ENCODE data around the gene CSF2.

Gene CSF2

DNA sequence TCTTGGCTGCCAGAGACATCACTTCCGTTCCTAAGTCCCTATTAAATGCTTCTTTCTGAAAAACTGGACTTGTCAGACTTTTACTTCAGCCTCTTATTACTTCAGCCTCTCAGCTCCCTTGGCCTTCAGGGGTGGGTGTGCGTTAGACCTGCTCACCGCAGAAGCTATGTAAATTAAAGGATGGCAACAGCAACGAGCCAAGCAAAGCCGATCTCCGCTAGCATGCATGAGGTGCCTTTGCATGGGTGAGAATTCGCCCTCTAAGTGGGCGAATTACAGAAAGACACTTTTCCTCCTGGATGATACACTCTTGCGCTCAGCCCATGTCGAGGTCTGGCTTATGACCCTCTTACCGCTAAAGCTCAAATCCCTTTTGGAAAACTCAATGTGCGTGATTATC lies 24.0 kb upstream of the CSF2 start:
- no peaks in the 10 kb centered on the region for H3K4me1 Mint-ChIP-seq
- no peaks in the 10 kb centered on the region for H3K9me3 Mint-ChIP-seq
- DNase-seq (no peak), ATAC-seq (replicated peaks) (no peak)
- no peak overlapping the region for H3K4me3 Mint-ChIP-seq
- H3K27me3 Mint-ChIP-seq: peaks cover 4 to 9% of the 10 kb centered on the region in 2 donors
- no peaks in the 10 kb centered on the region for H3K36me3 Mint-ChIP-seq
- no peak overlapping the region for H3K27ac Mint-ChIP-seq

DNA sequence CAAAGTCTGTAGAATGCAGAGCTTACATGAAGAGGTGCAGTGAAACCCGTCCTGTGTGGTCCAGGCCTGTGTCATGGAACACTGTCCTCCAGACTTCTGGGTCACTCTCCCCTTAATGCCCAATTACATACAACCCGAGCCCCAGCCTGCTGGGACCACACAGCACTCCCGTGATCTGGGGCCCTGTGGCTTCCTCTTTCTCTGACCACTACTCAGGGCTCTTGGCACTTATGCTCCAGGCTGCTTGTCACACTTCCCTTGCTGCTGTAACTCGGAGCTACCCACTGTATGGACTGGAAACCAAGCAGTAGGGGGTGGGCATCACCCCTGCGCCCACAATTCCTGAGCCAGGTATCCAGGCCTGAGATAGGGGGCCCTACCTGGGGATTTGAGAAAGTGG lies 23.5 kb upstream of the CSF2 start:
- no peaks in the 10 kb centered on the region for H3K9me3 Mint-ChIP-seq
- DNase-seq (no peak), ATAC-seq (replicated peaks) (peak; percentile 66 to 69)
- H3K27me3 Mint-ChIP-seq: peaks cover 4 to 9% of the 10 kb centered on the region in 2 donors
- H3K4me1 Mint-ChIP-seq: no peaks in the 10 kb centered on the region
- no peak overlapping the region for H3K27ac Mint-ChIP-seq
- H3K4me3 Mint-ChIP-seq: no peak overlapping the region
- H3K36me3 Mint-ChIP-seq: no peaks in the 10 kb centered on the region

DNA sequence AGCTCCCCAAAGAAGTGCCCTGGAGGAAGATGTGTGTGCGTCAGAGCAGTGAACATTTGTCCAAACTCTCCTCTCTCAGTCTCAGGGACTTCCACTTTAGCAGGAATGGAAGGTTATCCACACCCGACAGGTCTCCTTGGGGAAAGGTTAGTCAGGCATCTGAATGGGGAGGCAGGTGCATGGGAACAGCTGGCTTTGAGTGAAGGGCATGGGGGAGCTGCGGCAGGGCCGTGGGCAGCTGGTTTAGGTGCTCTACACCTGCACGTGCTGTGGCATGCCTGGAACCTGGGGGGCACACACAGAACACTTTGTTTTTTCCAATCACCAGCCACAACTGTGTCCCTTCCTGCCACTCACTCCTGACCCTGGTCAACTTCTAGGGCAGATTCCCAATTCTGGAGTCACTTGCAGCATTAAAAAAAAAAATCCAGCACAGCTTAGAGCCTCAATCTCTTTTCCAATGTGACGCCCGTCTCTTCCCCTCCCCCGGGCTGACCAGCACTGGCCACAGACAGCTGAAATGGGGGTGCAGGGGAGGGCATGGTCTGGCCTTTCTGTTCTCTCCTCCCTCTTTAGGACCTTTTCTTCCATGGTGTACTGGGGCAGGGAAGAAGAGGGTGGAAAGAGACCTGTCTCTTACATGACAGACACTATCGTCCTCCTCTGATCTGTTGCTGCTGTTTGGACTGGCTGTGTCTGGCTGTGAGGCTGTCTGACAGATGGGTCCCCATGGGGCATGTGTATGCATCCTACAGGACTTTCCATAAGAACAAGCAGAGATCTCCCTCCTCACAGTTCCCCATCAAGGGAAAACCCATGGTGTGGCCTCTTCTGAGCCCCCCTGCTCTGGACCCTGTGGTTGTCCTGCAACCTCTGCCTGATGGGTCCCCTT lies 22.7 kb upstream of the CSF2 start:
- H3K4me3 Mint-ChIP-seq: no peak overlapping the region
- DNase-seq: no peak
- H3K4me1 Mint-ChIP-seq: no peaks in the 10 kb centered on the region
- H3K27ac Mint-ChIP-seq: no peak overlapping the region
- no peaks in the 10 kb centered on the region for H3K9me3 Mint-ChIP-seq
- no peak for ATAC-seq (replicated peaks)
- H3K36me3 Mint-ChIP-seq: no peaks in the 10 kb centered on the region
- H3K27me3 Mint-ChIP-seq: peaks cover 4 to 9% of the 10 kb centered on the region in 2 donors

DNA sequence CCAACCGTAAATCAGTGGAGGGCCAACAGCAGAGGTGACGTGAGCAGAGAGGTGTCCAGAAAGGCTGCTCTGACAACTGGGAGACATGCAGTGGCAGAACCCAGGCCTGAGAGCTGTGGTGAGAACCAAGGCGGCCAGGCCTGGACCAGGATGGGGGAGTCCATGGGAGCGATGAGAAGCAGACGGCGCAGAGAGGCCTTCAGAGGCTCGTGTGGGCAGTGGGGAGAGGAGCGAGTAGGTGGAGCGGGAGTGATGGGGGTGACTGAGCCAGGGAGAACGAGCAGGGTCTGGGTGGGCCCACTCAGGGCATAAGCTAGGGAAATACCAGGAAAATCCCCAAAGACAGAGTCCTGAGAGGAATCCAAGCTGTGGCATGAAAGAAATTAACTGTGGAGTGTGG lies 21.1 kb upstream of the CSF2 start:
- no peaks in the 10 kb centered on the region for H3K9me3 Mint-ChIP-seq
- H3K36me3 Mint-ChIP-seq: no peaks in the 10 kb centered on the region
- DNase-seq: no peak
- H3K27ac Mint-ChIP-seq: no peak overlapping the region
- no peak overlapping the region for H3K4me3 Mint-ChIP-seq
- no peak for ATAC-seq (replicated peaks)
- peaks cover 9 to 10% of the 10 kb centered on the region in 2 donors for H3K27me3 Mint-ChIP-seq
- H3K4me1 Mint-ChIP-seq: no peaks in the 10 kb centered on the region

DNA sequence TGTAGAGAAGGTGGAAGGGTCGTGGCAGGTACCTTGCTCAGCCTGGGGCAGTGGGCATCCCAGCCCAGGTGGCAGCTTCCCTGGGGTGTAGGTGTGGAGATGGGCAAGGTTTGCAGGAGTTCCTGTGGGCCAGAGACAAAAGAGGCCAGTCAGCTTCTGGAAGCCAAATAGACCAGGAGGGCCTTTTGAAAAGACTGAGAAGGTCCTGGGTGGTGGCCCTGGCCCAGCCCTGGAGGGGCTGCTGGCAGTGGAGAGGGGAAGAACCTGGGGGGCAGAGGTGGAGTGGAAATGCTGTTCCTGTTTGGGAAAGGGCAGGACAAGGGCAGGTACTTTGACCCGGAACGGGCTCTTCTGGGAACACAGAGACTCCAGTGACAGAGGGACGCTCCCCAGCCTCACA lies 20.1 kb upstream of the CSF2 start:
- H3K4me3 Mint-ChIP-seq: no peak overlapping the region
- no peaks in the 10 kb centered on the region for H3K36me3 Mint-ChIP-seq
- H3K4me1 Mint-ChIP-seq: no peaks in the 10 kb centered on the region
- peaks cover 9 to 13% of the 10 kb centered on the region in 2 donors for H3K27me3 Mint-ChIP-seq
- DNase-seq: no peak
- no peak overlapping the region for H3K27ac Mint-ChIP-seq
- H3K9me3 Mint-ChIP-seq: no peaks in the 10 kb centered on the region
- no peak for ATAC-seq (replicated peaks)

DNA sequence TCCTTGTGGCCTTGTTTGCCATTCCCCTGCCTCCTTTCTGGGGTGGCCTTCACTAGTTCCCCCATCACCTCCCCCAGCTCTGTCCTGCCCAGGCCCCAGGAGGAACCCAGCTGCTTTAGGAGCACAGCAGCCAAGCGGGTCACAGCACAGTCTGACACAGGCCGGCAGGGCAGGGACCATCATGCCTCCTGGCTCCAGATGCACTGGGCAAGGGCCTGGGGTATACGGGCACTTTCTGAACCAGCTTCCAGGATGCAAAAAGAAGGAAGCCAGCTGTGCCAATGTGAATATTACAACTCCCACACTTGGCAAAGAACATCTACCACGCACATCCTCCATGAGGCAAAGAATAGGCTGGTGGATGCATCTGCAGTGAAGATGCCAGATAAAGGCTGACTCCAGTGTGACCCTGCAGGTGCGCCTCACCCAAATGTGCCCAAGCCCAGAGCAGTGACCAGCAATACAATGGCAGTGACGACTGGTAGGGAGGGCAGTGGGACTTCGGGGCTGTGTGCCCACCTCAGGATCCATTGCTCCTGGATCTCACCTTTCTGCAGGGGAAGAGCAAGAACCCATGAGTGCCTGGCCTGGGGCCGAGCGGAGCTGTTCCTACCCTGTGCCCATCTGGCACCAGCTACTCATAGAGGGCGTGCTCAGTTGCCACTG lies 19.4 kb upstream of the CSF2 start:
- DNase-seq (no peak), ATAC-seq (replicated peaks) (no peak)
- Mint-ChIP-seq H3K36me3 (no peaks in the 10 kb centered on the region), H3K27me3 (peaks cover 9 to 15% of the 10 kb centered on the region in 2 donors), H3K27ac (no peak overlapping the region), H3K4me1 (peaks cover 1 to 3% of the 10 kb centered on the region in 2 donors), H3K4me3 (no peak overlapping the region), H3K9me3 (no peaks in the 10 kb centered on the region)

DNA sequence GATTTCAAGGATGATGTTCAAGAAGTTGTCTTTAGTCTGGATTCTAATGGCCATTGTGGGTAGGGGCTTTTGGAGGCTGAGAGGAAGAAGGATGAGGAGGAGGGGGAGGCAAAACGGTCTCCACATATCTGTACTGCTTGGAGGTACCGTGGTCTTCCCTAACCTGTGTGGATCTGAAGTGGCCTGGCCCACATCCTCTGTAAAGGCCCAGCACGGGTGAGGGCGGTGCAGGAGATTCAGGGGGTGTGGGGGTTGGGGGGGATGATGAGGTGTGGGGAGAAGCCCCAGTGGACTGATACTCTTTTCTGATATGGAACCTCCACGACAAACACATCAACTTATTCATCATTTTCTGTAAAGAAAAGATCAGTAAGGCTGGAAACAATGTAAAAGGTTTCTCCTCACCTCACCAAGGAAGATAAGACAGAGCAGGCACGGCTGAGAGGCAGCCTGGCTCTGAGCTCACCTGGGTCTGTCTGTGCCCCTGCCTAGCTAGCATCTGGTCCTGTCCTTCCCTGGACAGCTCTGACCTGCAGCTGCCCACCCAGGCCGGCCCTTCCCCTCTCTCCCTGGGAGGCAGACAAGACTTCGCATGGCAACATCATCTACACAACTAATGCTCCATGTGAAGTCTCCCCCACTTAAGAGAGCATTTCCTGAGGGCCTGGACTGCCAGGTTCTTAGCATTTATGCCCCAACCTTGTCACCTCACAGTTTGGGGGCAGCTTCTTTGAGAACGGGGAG lies 18.7 kb upstream of the CSF2 start:
- no peak for DNase-seq
- peaks cover 9 to 19% of the 10 kb centered on the region in 2 donors for H3K27me3 Mint-ChIP-seq
- no peak for ATAC-seq (replicated peaks)
- H3K27ac Mint-ChIP-seq: no peak overlapping the region
- H3K36me3 Mint-ChIP-seq: no peaks in the 10 kb centered on the region
- no peak overlapping the region for H3K4me3 Mint-ChIP-seq
- H3K4me1 Mint-ChIP-seq: peaks cover 7 to 10% of the 10 kb centered on the region in 2 donors
- H3K9me3 Mint-ChIP-seq: no peaks in the 10 kb centered on the region

DNA sequence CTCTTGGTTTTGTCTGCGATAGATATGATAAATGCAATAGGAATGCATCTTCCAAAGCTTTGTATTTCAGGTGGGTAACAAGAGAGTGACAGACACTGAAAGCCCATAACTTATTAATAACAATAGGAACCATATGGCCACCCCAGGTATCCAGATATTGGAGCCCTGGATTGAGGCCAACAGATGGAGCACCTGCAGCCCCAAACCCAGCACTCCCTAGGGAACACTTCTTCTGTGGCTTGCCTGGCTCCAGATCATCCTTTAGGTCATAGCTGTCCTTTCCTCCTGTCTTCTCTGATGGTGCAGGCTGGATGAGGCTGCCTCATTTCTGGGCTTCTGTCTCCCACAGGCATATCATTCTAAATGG lies 18.2 kb upstream of the CSF2 start:
- peaks cover 7 to 15% of the 10 kb centered on the region in 2 donors for H3K4me1 Mint-ChIP-seq
- H3K27ac Mint-ChIP-seq: no peak overlapping the region
- no peaks in the 10 kb centered on the region for H3K9me3 Mint-ChIP-seq
- DNase-seq (no peak), ATAC-seq (replicated peaks) (no peak)
- H3K4me3 Mint-ChIP-seq: no peak overlapping the region
- no peaks in the 10 kb centered on the region for H3K36me3 Mint-ChIP-seq
- H3K27me3 Mint-ChIP-seq: peaks cover 9 to 19% of the 10 kb centered on the region in 2 donors

DNA sequence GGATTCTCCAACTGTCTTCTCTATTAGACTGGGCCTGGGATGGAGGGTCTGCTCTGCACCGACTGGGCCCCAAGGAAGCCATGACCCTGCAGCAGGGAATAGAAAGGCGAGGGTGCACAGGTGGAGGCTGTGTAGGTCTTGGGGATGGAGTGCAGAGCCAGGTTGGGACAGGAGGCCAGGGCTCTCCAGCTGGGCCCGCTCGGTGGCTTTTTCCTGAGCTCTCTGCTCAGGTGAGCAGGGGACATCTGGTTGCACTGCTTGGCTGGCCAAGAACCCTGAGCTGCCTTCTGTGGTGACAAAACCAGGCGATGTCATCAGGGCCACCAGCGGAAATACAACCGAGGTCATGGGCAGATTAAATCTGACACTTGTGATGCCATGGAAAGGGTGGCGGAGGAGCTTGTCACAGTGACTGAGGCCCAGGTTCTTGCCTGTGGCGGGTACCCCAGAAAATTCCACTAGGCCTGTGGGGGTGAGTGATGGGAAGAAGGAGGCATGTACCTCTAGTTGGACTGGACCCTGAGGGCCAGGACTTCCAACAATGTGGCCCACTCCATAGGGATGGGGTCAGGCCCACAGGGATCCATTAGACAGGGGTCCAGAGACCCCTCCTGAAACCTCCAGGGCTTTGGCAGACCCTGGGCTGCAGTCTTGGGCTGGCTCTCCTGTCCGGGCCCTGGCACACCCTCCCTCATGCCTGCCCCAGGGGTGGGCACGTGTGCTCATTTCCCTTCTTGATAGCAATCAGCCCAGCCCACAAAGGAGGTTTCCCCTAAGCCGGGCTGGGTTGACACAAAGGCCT lies 17.6 kb upstream of the CSF2 start:
- H3K36me3 Mint-ChIP-seq: no peaks in the 10 kb centered on the region
- ATAC-seq (replicated peaks) (no peak), DNase-seq (no peak)
- H3K4me3 Mint-ChIP-seq: no peak overlapping the region
- H3K27ac Mint-ChIP-seq: no peak overlapping the region
- peaks cover 9 to 19% of the 10 kb centered on the region in 2 donors for H3K27me3 Mint-ChIP-seq
- peaks cover 10 to 21% of the 10 kb centered on the region in 2 donors for H3K4me1 Mint-ChIP-seq
- no peaks in the 10 kb centered on the region for H3K9me3 Mint-ChIP-seq

DNA sequence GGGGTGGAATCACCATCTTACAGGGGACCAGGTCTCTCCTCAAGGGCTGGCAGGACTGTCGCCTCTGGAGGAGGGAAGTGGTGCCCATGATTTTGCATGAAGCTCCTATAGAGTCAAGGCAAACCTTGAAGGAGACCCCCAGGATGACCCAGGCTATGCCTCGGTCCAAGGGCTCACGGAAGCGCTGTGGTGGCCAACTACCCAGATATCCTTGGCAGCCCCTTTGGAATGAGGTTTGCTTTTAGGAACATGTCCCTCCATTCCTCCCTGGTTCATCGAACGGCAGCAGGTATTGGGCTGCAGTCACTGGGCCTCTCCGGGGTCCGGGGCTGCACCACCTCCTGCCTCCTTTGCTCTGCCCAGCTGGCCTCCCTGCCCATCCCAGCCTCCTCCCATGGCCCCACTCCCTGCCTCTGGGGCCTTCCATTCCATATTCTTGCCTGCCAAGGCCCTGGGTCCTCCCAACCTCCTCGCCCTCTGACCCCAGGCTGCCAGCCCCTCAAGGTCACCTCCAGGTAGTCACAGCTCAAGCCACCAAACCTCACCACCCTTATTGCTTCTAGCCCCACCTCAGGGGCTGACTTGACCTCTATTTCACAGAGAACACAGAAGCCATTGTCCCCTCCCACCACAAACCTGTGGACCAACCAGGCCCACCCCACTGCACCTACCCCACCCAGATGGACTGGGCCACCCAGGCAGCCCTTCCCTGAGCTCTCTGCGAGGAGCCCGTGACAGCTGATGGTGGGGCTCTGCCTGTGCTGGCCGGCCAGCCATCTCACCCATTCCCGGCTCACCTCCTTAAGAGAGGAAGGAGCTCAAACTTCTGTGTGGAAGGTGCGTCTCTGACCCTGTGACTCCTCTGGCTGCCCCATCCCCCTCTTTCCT lies 16.7 kb upstream of the CSF2 start:
- Mint-ChIP-seq H3K36me3 (no peaks in the 10 kb centered on the region), H3K27ac (no peak overlapping the region), H3K4me1 (peaks cover 14 to 30% of the 10 kb centered on the region in 2 donors), H3K9me3 (no peaks in the 10 kb centered on the region), H3K4me3 (no peak overlapping the region), H3K27me3 (peaks cover under 1 to 16% of the 10 kb centered on the region in 2 donors)
- DNase-seq (no peak), ATAC-seq (replicated peaks) (no peak)

DNA sequence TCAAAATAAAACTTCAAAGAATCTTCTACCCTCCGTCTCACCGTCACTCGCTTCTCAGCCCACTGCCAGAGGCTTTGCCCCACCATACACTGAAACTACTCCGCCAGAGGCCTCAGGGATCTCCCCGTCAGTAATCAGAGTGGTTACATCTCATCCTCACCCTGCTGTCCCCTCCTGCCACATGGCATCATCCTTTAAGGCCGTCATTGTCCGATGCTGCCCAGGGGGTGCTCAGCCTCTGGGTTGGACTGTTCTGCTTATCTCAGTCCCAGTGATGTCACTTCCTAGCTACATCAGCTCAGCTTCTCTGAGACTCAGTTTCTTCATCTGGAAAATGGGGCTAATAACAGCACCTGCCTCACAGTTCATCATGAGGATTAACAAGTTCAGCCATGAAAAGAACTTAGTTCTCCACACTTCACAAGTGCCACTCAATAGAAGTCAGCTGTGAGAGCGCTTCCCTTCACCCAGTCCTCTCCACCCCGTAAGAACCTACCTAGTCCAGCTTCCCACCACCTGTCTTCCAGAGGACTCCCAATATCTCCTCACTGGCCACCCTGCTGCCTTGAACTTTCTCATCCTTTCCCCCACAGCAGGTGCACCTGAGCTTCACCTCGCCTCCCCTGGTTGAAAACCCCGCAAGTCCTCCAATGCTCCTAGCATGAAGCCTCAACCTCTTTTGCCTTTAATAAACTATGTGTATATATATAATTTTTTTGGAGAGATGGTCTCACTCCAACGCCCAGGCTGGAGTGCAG lies 15.9 kb upstream of the CSF2 start:
- Mint-ChIP-seq H3K9me3 (no peaks in the 10 kb centered on the region), H3K4me3 (no peak overlapping the region), H3K27me3 (peaks cover 0 to 16% of the 10 kb centered on the region in 2 donors), H3K4me1 (peaks cover 14 to 30% of the 10 kb centered on the region in 2 donors), H3K36me3 (no peaks in the 10 kb centered on the region), H3K27ac (no peak overlapping the region)
- ATAC-seq (replicated peaks): no peak
- no peak for DNase-seq

DNA sequence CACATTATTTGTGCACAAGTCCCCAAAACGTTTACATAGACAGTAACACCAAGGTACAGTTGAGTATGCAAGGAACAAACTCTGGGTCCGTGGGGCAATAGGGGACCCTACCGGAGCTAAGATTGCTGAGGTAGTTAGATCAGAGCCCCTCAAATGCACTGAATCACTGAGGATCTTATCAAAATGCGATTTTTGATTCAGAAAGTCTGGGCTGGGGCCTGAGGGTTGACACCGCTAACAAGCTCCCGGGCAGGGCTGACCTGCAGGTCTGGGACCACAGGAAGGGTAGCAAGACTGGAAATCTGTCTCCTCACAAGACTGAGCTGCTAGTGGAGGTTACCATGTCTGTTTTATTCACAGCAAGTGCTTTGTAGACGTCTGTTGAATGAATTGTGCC lies 14.9 kb upstream of the CSF2 start:
- Mint-ChIP-seq H3K4me3 (no peak overlapping the region), H3K9me3 (no peaks in the 10 kb centered on the region), H3K27me3 (peaks cover 0 to 16% of the 10 kb centered on the region in 2 donors), H3K36me3 (no peaks in the 10 kb centered on the region), H3K4me1 (peaks cover 16 to 37% of the 10 kb centered on the region in 2 donors), H3K27ac (no peak overlapping the region)
- DNase-seq (no peak), ATAC-seq (replicated peaks) (no peak)
